BLaER1 treated with 17β-estradiol and CSF1 and Interleukin-3, amounts not matched to agents 10 nM and 100 nM (cell line): ENCODE measurements around the gene GSKIP.

Experiments used
- H3K27ac ChIP-seq, 11 experiments: shearing (Covaris generic); formaldehyde crosslinking; 2 replicates each; pipeline ENCODE4 v1.8.1; 2022
- H3K27me3 ChIP-seq, 11 experiments: shearing (Covaris generic); formaldehyde crosslinking; 2 replicates each; pipeline ENCODE4 v1.8.1; 2022
- H3K36me3 ChIP-seq, 11 experiments: shearing (Covaris generic); formaldehyde crosslinking; 2 replicates each; pipeline ENCODE4 v1.8.1; 2022
- H3K4me1 ChIP-seq, 10 experiments: shearing (Covaris generic); formaldehyde crosslinking; 2 replicates each; pipeline ENCODE4 v1.8.1; 2022
- H3K4me2 ChIP-seq, 11 experiments: shearing (Covaris generic); formaldehyde crosslinking; 2 replicates each; pipeline ENCODE4 v1.8.1; 2022
- H3K4me3 ChIP-seq, 10 experiments: shearing (Covaris generic); formaldehyde crosslinking; 2 replicates each; pipeline ENCODE4 v1.8.1; 2022
- H3K9ac ChIP-seq, 11 experiments: shearing (Covaris generic); formaldehyde crosslinking; 2 replicates each; pipeline ENCODE4 v1.8.1; 2022
- H3K9me3 ChIP-seq, 11 experiments: shearing (Covaris generic); formaldehyde crosslinking; replicated peaks in 1 of 11; 2 replicates each; pipeline ENCODE4 v1.8.1; 2022
- H4K20me1 ChIP-seq, 11 experiments: shearing (Covaris generic); formaldehyde crosslinking; 2 replicates each; pipeline ENCODE4 v1.8.1; 2022
- Cebpa-rat ChIP-seq, 11 experiments: shearing (Covaris generic); IDR thresholded peaks; 2 replicates each; pipeline ENCODE4 v1.8.1; 2022

Gene GSKIP

GRCh38 chr14:96400495-96400894 lies 37.2 kb downstream of the GSKIP start:
- no peak for TF ChIP-seq Cebpa-rat (IDR thresholded peaks at IDR 0.05)
- H3K27ac ChIP-seq = no peak overlapping the region

GRCh38 chr14:96403409-96403808 lies 40.1 kb downstream of the GSKIP start:
- Histone ChIP-seq H3K36me3 (no peaks in the 10 kb centered on the region), H3K27me3 (no peaks in the 10 kb centered on the region), H3K4me3 (no peak overlapping the region), H4K20me1 (no peaks in the 10 kb centered on the region), H3K4me1 (peaks cover 0 to 3% (median 0%) of the 10 kb centered on the region in 10 experiments; a peak in 1 of 20 replicates), H3K27ac (no peak overlapping the region), H3K9me3 (no peaks in the 10 kb centered on the region), H3K4me2 (no peak overlapping the region), H3K9ac (no peak overlapping the region)
- no peak for TF ChIP-seq Cebpa-rat (IDR thresholded peaks at IDR 0.05)

More at GRCh38 chr14:96400495-96400894, 37.2 kb downstream of the GSKIP start:
- Histone ChIP-seq H3K27me3 (no peaks in the 10 kb centered on the region), H3K36me3 (no peaks in the 10 kb centered on the region), H3K9me3 (no peaks in the 10 kb centered on the region), H3K4me2 (no peak overlapping the region), H3K4me1 (0 out of 20 replicates have a peak, but pooled peaks cover 0 to 5% (median 0%) of the 10 kb centered on the region in 10 experiments), H3K9ac (no peak overlapping the region), H4K20me1 (no peaks in the 10 kb centered on the region), H3K4me3 (no peak overlapping the region)

- Histone ChIP-seq H3K27me3 (no peaks in the 10 kb centered on the region), H3K27ac (no peak overlapping the region), H3K4me2 (no peak overlapping the region), H3K4me3 (no peak overlapping the region), H3K9ac (no peak overlapping the region), H3K9me3 (no peaks in the 10 kb centered on the region), H3K36me3 (no peaks in the 10 kb centered on the region), H3K4me1 (peaks cover 0 to 3% (median 0%) of the 10 kb centered on the region in 10 experiments; a peak in 1 of 20 replicates), H4K20me1 (no peaks in the 10 kb centered on the region)
- TF ChIP-seq Cebpa-rat (IDR thresholded peaks at IDR 0.05) = no peak
Observed at GRCh38 chr14:96405677-96406076, 42.4 kb downstream of the GSKIP start.

GRCh38 chr14:96407935-96408570 lies 44.7 kb downstream of the GSKIP start:
- H3K4me2 ChIP-seq = no peak overlapping the region
- no peaks in the 10 kb centered on the region for H3K27me3 ChIP-seq
- H3K9me3 ChIP-seq = no peaks in the 10 kb centered on the region
- no peak overlapping the region for H3K9ac ChIP-seq
- no peak for TF ChIP-seq Cebpa-rat (IDR thresholded peaks at IDR 0.05)
- H4K20me1 ChIP-seq = no peaks in the 10 kb centered on the region
- no peaks in the 10 kb centered on the region for H3K36me3 ChIP-seq
- H3K4me1 ChIP-seq = peaks cover 0 to 3% (median 0%) of the 10 kb centered on the region in 10 experiments; a peak in 1 of 20 replicates
- no peak overlapping the region for H3K27ac ChIP-seq
- no peak overlapping the region for H3K4me3 ChIP-seq

GRCh38 chr14:96408608-96409007 lies 45.3 kb downstream of the GSKIP start:
- Histone ChIP-seq H3K9me3 (no peaks in the 10 kb centered on the region), H3K36me3 (no peaks in the 10 kb centered on the region), H3K4me1 (peaks cover 0 to 3% (median 0%) of the 10 kb centered on the region in 10 experiments; a peak in 1 of 20 replicates), H3K9ac (no peak overlapping the region), H3K4me3 (no peak overlapping the region), H3K27me3 (no peaks in the 10 kb centered on the region), H3K27ac (no peak overlapping the region), H4K20me1 (no peaks in the 10 kb centered on the region), H3K4me2 (no peak overlapping the region)
- TF ChIP-seq Cebpa-rat (IDR thresholded peaks at IDR 0.05) = no peak

- H3K36me3 ChIP-seq = no peaks in the 10 kb centered on the region
- H3K27ac ChIP-seq = no peak overlapping the region
- H3K4me2 ChIP-seq = no peak overlapping the region
- H4K20me1 ChIP-seq = no peaks in the 10 kb centered on the region
- H3K4me1 ChIP-seq = peaks cover 0 to 3% (median 0%) of the 10 kb centered on the region in 10 experiments; a peak in 1 of 20 replicates
- H3K9ac ChIP-seq = no peak overlapping the region
- no peaks in the 10 kb centered on the region for H3K9me3 ChIP-seq
- H3K4me3 ChIP-seq = no peak overlapping the region
- no peaks in the 10 kb centered on the region for H3K27me3 ChIP-seq
- no peak for TF ChIP-seq Cebpa-rat (IDR thresholded peaks at IDR 0.05)
Observed at GRCh38 chr14:96409701-96410100, 46.4 kb downstream of the GSKIP start.

- TF ChIP-seq Cebpa-rat (IDR thresholded peaks at IDR 0.05) = no peak
- Histone ChIP-seq H3K27ac (no peak overlapping the region), H4K20me1 (no peaks in the 10 kb centered on the region), H3K4me1 (peaks cover 0 to 3% (median 0%) of the 10 kb centered on the region in 10 experiments; a peak in 1 of 20 replicates), H3K9ac (no peak overlapping the region), H3K4me2 (no peak overlapping the region), H3K36me3 (no peaks in the 10 kb centered on the region), H3K27me3 (no peaks in the 10 kb centered on the region), H3K9me3 (no peaks in the 10 kb centered on the region), H3K4me3 (no peak overlapping the region)
Observed at GRCh38 chr14:96410119-96410518, 46.8 kb downstream of the GSKIP start.

- Histone ChIP-seq H3K4me3 (no peak overlapping the region), H3K27me3 (no peaks in the 10 kb centered on the region), H3K9me3 (no peaks in the 10 kb centered on the region), H3K27ac (no peak overlapping the region), H3K4me1 (no peaks in the 10 kb centered on the region), H3K4me2 (no peak overlapping the region), H3K9ac (no peak overlapping the region), H3K36me3 (no peaks in the 10 kb centered on the region), H4K20me1 (no peaks in the 10 kb centered on the region)
- TF ChIP-seq Cebpa-rat (IDR thresholded peaks at IDR 0.05) = no peak
Observed at GRCh38 chr14:96413526-96413925, 50.2 kb downstream of the GSKIP start.

GRCh38 chr14:96415559-96415958 lies 52.2 kb downstream of the GSKIP start:
- no peaks in the 10 kb centered on the region for H3K36me3 ChIP-seq
- H3K9me3 ChIP-seq = no peaks in the 10 kb centered on the region
- H3K27me3 ChIP-seq = no peaks in the 10 kb centered on the region
- no peak overlapping the region for H3K4me2 ChIP-seq
- H4K20me1 ChIP-seq = no peaks in the 10 kb centered on the region
- no peak overlapping the region for H3K4me3 ChIP-seq
- no peak overlapping the region for H3K9ac ChIP-seq
- H3K4me1 ChIP-seq = no peaks in the 10 kb centered on the region
- TF ChIP-seq Cebpa-rat (IDR thresholded peaks at IDR 0.05) = no peak
- H3K27ac ChIP-seq = no peak overlapping the region

- no peaks in the 10 kb centered on the region for H3K4me1 ChIP-seq
- H3K9me3 ChIP-seq = no peaks in the 10 kb centered on the region
- H4K20me1 ChIP-seq = no peaks in the 10 kb centered on the region
- H3K9ac ChIP-seq = no peak overlapping the region
- no peaks in the 10 kb centered on the region for H3K27me3 ChIP-seq
- TF ChIP-seq Cebpa-rat (IDR thresholded peaks at IDR 0.05) = no peak
- H3K4me3 ChIP-seq = no peak overlapping the region
- no peak overlapping the region for H3K4me2 ChIP-seq
- H3K36me3 ChIP-seq = no peaks in the 10 kb centered on the region
- no peak overlapping the region for H3K27ac ChIP-seq
Observed at GRCh38 chr14:96416292-96416691, 53.0 kb downstream of the GSKIP start.
